ENCODE results near the gene SHD.
"Not testable (repeated sequence)": the region's sequence is repeated elsewhere in the genome, so short reads cannot be mapped to it uniquely, and the experiment has no call there.

Gene SHD

GRCh38 chr19:4267101-4267900 lies 11.8 kb upstream of the SHD start:
- DNase-seq (ENCODE audit: low read depth, low spot score), result peak; percentile 69

DNA sequence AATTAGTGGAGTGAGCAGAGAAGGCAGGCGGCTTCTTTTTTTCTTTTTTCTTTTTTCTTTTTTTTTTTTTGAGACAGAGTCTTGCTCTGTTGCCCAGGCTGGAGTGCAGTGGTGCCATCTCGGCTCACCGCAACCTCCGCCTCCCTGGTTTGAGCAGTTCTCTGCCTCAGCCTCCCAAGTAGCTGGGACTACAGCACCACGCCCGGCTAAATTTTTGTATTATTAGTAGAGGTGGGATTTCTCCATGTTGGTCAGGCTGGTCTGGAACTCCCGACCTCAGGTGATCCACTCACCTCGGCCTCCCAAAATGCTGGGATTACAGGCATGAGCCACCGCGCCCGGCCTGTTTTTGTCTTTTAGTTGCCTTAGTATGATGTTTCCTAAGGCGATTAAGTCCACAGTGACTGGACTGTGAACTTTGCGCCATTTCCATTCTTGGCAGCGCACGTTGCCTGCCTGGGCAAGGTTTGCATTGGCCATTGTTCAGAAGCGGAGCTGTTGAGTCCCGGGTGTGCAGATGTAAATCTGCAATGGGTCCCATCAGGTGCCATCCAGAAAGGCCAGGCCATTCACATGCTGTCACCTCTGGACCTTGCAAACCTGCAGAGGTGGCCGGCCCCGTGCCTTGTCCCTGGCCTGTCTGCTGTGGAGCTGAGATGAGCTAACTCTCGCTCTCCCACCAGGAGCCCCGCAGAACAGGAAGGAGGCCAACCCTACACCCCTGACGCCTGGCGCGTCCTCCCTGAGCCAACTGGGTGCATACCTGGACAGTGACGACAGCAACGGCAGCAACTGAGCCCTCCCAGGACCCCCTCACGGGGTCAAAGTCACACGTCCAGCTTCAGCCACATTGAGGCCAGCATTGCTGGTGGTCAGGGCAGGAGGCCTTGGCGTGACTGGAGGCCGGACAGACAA lies 10.9 kb upstream of the SHD start:
- no peak for DNase-seq (ENCODE audit: low read depth, low spot score)

DNA sequence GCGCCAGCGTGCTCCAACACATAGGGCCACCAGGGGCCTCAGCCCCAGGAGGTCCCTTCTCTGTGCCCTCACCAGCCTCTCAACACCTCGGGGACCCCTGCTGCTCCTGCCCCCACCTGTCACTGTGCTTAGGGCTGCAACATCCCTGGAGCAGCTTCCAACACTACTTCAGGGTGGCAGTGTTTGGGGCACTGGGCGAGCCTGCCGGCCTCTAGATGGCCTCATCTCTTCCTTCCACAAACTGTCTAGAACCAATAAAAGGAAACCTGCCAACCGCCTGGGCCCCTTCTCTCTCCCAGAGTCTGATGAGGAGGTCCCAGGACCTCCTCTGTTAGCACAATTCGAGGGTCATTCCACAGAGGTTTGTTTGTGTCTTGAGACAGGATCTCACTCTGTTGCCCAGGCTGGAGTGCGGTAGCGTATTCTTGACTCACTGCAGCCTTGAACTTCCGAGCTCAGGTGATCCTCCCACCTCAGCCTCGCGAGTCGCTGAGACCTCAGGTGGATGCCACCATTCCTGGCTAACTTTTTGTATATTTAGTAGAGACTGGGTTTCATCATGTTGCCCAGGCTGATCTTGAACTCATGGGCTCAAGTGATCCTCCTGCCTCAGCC lies 10.1 kb upstream of the SHD start:
- DNase-seq (ENCODE audit: low read depth, low spot score), result no peak

DNA sequence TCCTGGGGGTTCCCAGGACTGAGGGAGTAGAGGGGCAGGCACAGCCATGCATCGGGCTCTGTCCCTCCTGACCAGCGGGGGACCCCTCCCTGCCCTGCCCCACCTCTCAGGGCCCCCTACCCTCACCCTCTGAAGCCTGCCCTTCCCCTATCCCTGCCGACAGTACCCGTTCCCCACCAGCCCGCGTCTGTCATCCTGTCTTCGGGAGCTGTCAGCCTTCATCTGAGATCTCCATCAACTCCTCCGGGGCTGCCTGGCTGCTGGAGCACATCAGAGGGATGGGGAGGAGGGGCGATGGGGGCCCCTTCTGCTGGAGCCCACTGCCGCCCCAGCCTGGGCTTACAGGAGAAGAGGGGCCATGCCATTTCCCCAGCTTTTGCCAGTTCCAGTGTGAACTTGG lies 6.2 kb upstream of the SHD start:
- no peak for DNase-seq (ENCODE audit: low read depth, low spot score)

GRCh38 chr19:4274321-4274686 lies 4.8 kb upstream of the SHD start:
- DNase-seq (ENCODE audit: low read depth, low spot score), result not testable (repeated sequence)

DNA sequence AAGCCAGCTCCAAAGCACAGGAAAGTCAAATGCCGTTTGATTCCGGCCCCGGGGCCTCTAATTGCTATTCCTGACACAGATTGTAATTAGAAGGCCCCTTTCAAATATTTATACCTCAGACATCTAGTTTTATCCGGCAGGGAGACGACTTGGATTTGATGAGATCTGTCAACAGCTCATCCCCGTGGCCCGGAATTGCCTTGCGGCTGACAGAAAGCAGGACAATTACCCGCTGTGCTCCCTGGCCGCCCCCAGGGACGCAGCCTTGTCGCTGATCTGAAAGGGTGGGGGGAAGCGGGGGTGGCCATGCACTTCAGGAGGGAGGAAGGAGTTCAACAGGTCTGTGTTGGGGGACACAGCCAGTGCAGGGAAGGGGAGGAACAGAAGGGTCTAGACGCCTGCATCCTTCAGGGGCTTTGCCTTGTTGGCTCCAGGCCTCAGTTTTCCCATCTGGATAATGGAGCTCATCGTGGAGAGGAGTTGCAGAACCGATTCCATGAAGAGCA lies 1.8 kb upstream of the SHD start:
- DNase-seq (ENCODE audit: low read depth, low spot score), result no peak

GRCh38 chr19:4278010-4278409 lies 1.1 kb upstream of the SHD start:
- no peak for DNase-seq (ENCODE audit: low read depth, low spot score)

DNA sequence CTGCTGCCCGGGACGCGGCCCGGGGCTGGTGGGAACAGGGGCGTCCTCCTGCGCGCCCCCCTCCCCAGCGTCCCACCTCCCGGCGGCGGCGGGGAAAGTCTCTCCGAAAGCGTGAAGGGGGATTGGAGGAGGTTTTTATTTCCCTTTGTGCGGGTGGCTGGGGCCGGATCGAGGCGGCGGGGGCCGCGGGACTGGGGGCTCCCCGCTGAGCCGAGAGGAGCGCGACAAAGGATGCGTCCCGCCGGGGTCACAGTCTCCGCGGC lies 132 bp downstream of the SHD start:
- no peak for DNase-seq (ENCODE audit: low read depth, low spot score)

- no peak for DNase-seq (ENCODE audit: low read depth, low spot score)
Observed at GRCh38 chr19:4279530-4280422, 710 bp downstream of the SHD start.

GRCh38 chr19:4284176-4284958 lies 5.3 kb downstream of the SHD start:
- DNase-seq (ENCODE audit: low read depth, low spot score), result peak; percentile 91

GRCh38 chr19:4284974-4285373 lies 5.9 kb downstream of the SHD start:
- no peak for DNase-seq (ENCODE audit: low read depth, low spot score)

DNA sequence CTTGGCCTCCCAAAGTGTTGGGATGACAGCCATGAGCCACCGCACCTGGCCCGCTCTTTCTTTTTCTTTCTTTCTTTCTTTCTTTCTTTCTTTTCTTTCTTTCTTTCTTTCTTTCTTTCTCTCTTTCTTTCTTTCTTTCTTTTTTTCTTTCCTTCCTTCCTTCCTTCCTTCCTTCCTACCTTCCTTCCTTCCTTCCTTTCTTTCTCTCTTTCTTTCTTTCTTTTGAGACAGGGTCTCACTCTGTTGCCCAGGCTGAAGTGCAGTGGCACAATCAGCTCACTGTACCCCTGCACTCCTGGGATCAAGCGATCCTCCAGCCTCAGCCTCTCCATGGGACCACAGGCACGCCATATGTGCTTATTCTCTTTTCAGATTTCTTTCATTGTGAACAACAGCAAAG lies 7.1 kb downstream of the SHD start:
- DNase-seq (ENCODE audit: low read depth, low spot score), result not testable (repeated sequence)

DNA sequence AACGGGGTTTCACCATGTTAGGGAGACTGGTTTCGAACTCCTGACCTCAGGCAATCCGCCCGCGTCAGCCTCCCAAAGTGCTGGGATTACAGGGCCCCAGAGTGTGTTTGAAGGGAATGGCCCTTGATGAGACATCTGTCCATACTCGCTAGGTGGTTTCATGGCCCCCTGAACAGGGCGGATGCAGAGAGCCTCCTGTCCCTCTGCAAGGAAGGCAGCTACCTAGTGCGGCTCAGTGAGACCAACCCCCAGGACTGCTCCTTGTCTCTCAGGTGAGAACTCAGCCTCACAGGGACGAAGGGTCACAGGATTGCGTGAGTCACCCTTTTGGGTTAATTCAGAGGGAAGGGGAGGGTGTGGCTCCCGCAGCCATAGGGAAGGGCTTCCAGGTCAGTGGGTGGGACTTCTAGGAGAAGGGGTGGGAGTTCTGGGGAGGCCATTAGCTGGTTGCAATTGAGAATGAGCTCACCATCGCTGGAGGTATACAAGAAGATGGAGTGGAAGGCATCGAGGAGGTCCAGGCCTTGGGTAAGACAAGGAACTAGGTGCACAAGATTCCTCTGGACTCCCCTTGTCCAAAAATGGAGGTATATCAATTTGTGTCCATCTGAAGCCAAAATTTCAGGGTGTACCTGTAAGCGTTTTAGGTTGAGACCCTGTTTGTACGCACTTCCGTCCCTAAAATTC lies 9.2 kb downstream of the SHD start:
- DNase-seq (ENCODE audit: low read depth, low spot score), result no peak

DNA sequence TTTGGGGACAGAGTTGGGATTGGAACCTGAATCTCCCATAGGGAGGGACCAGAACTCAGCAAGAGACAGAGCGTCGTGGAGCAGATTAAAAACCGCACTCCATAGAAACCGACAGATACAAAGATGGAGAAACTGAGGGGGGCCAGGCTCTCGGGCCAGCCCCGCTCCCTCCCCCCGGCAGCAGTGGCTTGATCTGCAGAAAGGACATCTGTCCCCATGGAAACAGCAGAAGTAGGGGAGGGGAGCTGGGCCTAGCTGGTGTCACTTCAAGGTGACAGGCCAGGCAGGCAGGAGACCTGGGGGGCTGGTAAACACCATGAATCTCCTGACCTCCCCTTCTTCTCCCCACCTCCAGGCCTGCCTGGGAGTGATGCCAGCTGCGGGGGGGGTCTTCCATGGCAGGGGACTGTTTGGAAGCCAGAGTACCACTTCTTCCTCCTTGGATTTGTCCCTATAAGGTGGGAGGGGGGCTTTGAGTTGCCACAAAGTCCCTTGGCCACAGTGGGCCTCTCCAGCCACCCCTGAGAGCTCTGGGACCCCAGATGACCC lies 12.2 kb downstream of the SHD start:
- no peak for DNase-seq (ENCODE audit: low read depth, low spot score)

DNA sequence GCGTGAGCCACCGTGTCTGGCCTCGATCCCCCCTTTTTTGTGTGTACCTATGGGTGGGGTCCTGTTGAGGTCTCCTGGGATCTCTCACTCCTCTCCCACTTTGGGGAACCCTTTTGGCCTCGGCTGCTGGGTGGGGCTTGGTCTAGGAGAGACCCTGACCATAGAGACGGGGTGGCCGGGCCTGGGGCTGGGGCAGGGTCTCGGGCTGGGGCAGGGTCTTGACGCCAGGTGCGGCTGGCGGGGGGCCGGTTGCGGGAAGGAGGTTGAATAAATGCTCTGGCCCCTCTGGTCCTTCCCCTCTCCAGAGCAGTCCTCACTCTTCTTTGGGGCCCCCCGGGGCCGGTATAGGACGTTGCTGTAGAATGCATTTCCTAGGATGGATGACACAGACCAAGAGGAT lies 13.4 kb downstream of the SHD start:
- no peak for DNase-seq (ENCODE audit: low read depth, low spot score)

DNA sequence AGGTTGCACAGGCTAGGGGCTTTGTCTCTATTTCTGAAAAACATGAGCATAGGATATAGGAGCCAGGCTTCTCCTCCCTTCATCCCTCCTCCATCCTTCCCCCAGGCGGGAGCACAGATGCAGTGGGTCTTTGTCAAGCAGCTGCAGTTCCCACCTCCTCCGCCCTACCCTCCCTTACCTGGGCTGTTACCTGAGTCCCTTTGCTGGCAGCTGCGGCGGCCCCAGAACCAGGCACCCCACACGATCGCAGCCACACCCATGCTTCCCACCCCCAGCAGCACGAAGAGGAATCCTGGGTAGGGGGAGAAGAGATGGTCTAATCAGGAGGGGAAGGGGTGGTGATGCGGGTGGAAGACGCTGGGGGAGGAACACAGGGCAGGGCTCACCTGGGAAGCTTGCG lies 15.3 kb downstream of the SHD start:
- no peak for DNase-seq (ENCODE audit: low read depth, low spot score)

DNA sequence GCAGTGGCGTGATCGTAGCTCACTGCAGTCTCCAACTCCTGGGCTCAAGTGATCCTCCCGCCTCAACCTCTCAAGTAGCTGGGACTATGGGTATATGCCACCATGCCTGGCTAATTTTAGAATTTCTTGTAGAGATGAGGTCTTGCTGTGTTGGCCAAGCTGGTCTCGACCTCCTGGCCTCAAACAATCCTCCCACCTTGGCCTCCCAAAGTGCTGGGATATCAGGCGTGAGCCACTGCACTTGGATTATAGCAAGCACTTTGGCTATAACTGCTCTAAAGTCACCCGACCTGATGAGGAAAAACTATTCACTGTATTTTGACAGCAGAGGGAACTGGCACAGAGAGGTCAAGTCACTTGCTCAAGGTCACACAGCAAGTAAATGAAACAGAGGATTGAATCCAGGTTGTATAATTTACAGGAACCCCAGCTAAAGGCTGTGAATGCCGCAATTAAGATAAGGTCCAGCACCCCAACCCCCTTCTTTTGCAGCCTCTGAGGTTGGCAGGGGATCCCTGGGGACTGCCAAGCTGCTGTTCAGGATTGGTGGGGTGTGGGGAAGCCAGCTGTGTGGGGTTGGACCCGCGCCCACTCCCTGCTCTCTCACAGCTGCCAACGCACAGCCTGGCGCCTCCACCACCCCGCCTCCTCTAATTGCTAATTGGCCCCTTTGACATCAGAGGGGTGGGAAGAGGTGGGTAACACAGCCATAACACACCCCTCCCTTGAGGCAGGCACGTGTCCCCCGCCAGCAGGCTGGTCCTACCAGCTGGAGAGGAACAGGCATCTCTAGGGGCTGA lies 17.1 kb downstream of the SHD start:
- no peak for DNase-seq (ENCODE audit: low read depth, low spot score)

DNA sequence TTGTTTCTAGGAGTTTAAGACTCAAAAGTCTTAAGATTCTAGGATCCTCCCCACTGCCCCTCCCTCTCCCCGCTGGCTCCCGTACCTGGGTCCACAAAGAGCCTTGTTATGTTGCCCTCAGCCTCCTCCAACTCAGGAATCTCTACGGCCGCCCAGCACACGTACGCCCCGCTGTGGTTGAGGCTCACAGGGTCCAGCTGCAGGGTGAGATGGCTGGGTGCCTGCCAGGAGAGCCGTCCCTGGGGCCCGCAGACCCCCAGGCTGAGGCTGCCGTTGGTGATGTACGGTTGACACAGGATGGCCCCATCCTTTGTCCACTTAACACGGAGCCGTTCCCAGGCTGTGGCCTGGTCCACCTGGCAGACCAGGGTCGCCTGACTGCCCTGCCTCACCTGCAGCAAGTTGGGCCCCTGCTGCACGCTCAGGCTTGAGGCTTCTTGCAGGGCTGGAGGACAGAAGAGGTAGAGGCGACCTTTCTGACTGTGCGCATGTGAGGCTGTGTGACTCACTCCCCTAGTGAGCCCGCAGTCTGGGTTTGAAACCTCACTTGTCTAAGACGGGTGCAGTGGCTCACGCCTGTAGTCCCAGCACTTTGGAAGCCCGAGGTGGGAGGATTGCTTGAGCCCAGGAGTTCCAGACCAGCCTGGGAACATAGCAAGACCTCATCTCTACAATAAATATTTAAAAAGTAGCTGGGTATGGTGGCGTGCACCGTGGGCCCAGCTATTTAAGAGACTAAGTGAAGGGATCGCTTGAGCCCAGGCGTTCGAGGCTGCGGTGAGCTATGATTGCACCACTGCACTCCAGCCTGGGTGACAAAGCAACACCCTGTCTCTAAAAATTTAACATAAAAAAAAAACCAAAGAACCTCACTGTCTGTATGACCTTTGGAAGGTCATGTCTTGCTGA lies 19.1 kb downstream of the SHD start:
- DNase-seq (ENCODE audit: low read depth, low spot score), result no peak
